ENCODE results near the gene NDUFA11. TPM values are rescaled to one million over a fixed set of nuclear protein-coding genes. Genes with fewer than 3 reads are reported as not detected.

Gene NDUFA11
- total and polyA plus RNA-seq, 2 of the 13 experiments (the other 11 are each of a cell fraction or from before 2014, with no cell fraction given), result 286 to 378 TPM

GRCh38 chr19:5943623-5944022 is 40.0 kb upstream of the NDUFA11 start:
- FAIRE-seq, result no peak
- CTCF ChIA-PET (ENCODE audit: low intra/inter-chr PET ratio, low total read pairs), result no interaction called here
- Histone ChIP-seq H3K4me1 (ENCODE audit: insufficient read depth, low read length) (peaks cover 21% of the 10 kb centered on the region), H3K36me3 (replicated peaks in 1 of 2; ENCODE audit: control insufficient read depth in 1 of 2, insufficient read depth in 2 of 2, low read length in 2 of 2) (peaks cover 22 to 60% of the 10 kb centered on the region in 2 experiments), H3K27ac (ENCODE audit: extremely low read length, insufficient read depth, low read length) (no peak overlapping the region), H2AFZ (ENCODE audit: low read length) (no peak overlapping the region), H3K27me3 (ENCODE audit: control insufficient read depth in 1 of 2, insufficient read depth in 2 of 2, low read length in 2 of 2) (no peaks in the 10 kb centered on the region), H3K4me3 (replicated peaks in 1 of 3; ENCODE audit: insufficient read depth in 1 of 3, low read depth in 2 of 3, low read length in 3 of 3) (no peak overlapping the region), H3K9ac (ENCODE audit: insufficient read depth, low read depth, low read length) (no peak overlapping the region), H3K79me2 (ENCODE audit: insufficient read depth, low read length) (peaks cover 84% of the 10 kb centered on the region), H4K20me1 (ENCODE audit: insufficient read depth, low read length) (peaks cover 52% of the 10 kb centered on the region; the same call in 1 of the 2 replicates), H3K4me2 (ENCODE audit: low read depth, low read length) (no peak overlapping the region), H3K9me3 (ENCODE audit: low read length) (no peaks in the 10 kb centered on the region)
- no peak for DNase-seq (ENCODE audit: low spot score)
- TF ChIP-seq EED (CRISPR knock-in tag; IDR thresholded peaks at IDR 0.05), result no peak
- 0 out of 2 replicates have a peak, but pooled peaks have one; percentile 19 for TF ChIP-seq CREB1 (IDR thresholded peaks at IDR 0.05)
- TF ChIP-seq CREB1 (CRISPR knock-in tag; IDR thresholded peaks at IDR 0.05), result no peak
- TF ChIP-seq ZNF225 (CRISPR knock-in tag; IDR thresholded peaks at IDR 0.05), result no peak
- peak; percentile 87 for TF ChIP-seq ATF7 (IDR thresholded peaks at IDR 0.05)
- no peak for TF ChIP-seq ATF7 (CRISPR knock-in tag; IDR thresholded peaks at IDR 0.05)
- TF ChIP-seq, protein P1, sequence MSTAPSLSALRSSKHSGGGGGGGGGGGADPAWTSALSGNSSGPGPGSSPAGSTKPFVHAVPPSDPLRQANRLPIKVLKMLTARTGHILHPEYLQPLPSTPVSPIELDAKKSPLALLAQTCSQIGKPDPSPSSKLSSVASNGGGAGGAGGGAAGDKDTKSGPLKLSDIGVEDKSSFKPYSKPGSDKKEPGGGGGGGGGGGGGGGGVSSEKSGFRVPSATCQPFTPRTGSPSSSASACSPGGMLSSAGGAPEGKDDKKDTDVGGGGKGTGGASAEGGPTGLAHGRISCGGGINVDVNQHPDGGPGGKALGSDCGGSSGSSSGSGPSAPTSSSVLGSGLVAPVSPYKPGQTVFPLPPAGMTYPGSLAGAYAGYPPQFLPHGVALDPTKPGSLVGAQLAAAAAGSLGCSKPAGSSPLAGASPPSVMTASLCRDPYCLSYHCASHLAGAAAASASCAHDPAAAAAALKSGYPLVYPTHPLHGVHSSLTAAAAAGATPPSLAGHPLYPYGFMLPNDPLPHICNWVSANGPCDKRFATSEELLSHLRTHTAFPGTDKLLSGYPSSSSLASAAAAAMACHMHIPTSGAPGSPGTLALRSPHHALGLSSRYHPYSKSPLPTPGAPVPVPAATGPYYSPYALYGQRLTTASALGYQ (CRISPR knock-in tag; IDR thresholded peaks at IDR 0.05), result no peak
- no peak for TF ChIP-seq NPAS2 (CRISPR knock-in tag; IDR thresholded peaks at IDR 0.05; ENCODE audit: borderline replicate concordance)
- no peak for TF ChIP-seq ARNT2 (CRISPR knock-in tag; IDR thresholded peaks at IDR 0.05; ENCODE audit: low read depth)
- WGBS (ENCODE audit: low lambda C conversion rate), result 77% methylated on average over 7 of the region's 10 CpGs
- POLR2A ChIA-PET, result interaction anchor here (1.6 kb wide), 1 partner anchor 9 kb away, joined by 3 read pairs; no protein-coding TSS in a partner anchor
- in situ Hi-C loops (cut with HindIII; ENCODE audit: extremely low pct_ligation_motif_present, low pct_unique_long_range_greater_than_20kb) (no loop called here), intact Hi-C loops (cut with micrococcal nuclease; ENCODE audit: unreplicated experiment) (no loop called here)
- no peak for ATAC-seq
- BruUV-seq (replicated peaks), result no TSS peak
